Measurements from ENCODE around the gene CEBPG.

The CEBPG gene

DNA sequence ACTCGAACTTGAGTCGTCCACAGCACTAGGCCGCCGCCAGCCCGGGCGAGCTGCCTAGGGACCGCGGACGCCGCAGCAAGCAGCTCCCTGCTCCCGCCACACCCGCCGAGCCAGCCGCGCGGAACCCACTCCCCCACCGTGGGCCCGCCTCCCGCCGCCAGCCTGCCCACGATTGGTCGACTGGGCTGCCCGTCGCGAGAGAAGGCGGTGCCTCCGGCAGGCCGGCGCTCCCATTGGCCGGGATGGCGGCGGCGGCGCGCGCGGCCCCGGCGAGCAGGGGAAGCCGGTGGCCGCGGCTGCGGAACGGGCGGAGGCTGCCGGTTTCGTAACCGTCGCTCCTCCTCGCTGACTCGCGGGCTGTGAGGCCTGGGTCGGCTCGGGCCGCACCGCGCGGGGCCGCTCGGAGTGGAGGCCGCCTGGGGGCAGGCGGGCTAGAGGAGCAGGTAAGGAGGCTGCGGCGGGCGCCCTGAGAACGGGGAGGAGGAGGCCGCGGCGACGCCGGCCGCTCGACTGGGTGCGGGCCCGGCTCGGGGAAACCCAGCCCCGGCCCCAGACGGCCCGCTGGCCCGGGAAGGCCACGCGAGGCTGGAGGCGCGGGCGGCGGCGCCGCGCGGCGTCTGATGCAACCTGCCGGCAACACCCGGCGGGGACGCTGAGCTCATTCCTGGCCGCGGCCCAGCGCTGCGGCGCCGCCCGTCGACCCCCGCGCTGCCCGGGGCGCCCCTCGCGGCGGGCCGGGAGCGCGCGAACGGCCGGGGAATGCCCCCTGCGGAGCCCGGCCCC is at the start of gene CEBPG:
TSS of gene CEBPG (plus strand) at position 257 of the 783 bp plus-strand sequence. CDS start 5,531 bp downstream, outside the sequence.
- peak; percentile 98 for DNase-seq

GRCh38 chr19:33324628-33325027 is 48.9 kb upstream of the CEBPG start:
- no peak for DNase-seq

GRCh38 chr19:33325920-33326319 is 47.6 kb upstream of the CEBPG start:
- peak; percentile 21 for DNase-seq

DNA sequence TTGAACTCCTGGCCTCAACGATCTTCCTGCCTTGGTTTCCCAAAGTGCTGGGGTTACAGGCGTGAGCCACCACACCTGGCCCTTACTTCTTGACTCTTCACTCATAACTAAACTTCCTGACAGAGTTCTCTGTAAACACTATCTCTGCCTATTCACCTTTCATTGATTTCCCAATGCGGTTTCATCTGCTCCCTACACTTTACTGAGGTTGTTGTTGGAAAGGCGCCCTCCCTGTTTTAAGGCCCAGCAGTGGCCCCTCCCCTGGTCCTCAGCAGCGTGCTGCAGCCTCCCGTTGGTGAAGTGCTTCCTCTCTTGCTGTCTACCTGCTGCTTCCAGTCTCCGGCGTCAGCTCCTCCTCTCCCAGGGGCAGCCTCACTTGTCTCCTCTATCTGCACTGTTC is 44.4 kb upstream of the CEBPG start:
- no peak for DNase-seq

- no peak for DNase-seq
These were observed 43.8 kb upstream of the CEBPG start for GRCh38 chr19:33329736-33330135.

- DNase-seq = no peak
These were observed 41.3 kb upstream of the CEBPG start for GRCh38 chr19:33332248-33332647.

GRCh38 chr19:33333151-33333550 is 40.4 kb upstream of the CEBPG start:
- DNase-seq = no peak

DNA sequence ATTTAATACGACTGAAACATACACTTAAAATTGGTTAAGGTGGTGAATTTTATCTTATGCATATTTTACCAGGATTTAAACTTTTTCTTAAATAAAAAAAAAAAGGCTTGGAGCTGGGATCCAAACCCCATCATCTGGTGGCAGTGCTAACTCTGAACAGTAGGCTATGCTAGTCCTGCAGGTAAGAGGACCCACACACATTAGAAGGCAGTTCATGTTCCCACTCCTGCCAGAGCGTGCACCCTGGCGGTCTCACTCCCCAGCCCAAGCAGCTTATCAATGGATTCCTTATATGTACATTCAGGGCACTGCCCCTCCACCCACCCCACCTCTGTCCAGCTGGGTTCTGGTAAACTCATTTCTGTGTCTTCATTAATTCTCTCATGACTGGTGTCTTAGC is 39.9 kb upstream of the CEBPG start:
- DNase-seq = no peak

DNA sequence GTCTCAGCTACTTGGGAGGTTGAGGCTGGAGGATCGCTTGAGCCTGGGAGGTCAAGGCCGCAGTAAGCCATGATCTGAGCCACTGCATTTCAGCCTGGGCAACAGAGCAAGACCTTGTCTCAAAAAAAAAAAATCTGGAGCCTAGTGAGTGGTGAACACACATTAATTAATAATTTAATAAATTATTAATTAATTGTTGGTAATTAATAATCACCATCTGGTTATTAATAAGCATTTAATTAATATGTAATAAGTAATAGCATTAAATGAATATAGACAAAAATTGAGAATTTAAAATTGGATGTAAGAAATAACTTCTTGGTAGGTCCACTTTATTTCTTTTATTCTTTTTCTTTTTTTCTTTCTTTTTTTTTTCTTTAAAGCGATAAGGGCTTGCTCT is 39.2 kb upstream of the CEBPG start:
- DNase-seq = no peak

DNA sequence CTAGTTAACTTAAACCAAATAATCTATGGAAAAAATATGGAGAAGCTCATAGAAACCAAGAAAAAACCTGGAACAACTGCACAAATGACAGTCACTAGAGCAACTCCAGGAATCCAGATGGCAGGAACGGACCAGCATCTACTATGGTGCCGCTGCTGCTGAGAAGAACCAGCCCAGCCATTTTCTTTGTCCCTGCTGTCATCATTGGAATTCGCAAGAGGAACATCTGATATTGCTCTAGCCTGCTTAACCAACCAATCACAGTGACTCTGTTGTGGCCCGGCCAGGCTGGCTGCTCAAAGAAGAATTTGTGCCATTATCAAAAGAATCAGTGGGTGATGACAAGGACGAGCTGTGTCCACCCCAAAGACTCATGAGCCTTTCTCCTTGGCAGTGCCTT is 38.1 kb upstream of the CEBPG start:
- no peak for DNase-seq

DNA sequence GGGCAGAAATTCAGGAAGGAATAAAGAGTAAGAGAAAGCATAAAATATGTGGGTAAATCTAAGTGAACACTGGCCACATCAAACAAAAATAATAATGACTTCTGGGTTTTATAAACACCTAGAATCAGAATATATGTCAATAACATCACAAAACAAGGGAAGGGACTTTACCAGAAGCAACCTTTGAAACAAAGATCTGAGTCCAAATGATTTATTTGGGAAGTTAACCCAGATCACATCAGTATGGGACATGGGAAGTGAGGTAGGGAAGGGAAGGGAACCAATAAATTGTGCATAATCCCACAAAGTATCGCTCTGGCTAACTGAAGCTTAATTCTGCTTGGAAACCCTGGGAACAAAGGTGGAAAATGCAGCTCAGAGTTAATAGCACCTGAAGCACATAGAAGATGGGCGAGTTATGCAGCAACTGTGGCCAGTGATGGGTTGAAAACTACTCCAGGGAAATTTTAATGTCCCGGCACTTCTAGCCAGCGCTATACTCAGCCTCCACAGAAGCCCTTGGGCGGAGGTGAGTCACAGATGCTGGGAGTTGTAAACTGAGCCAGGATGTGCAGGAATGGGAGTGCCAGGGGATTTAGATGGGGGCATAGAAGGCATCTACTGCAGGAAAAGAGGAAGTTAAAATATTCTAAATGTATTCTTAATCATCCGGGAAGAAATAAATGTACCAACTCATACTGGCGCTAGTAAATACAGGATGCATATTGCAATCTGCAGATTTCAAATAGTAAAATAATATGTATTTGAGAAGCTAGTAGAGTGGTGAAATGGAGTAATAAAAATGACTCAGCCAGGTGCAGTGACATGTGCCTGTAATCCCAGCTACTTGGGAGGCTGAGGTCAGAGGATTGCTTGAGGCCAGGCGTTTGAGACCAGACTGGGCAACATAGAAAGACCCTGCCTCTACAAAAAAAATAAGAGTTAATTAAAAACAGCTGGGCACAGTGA is 34.2 kb upstream of the CEBPG start:
- DNase-seq = no peak

DNA sequence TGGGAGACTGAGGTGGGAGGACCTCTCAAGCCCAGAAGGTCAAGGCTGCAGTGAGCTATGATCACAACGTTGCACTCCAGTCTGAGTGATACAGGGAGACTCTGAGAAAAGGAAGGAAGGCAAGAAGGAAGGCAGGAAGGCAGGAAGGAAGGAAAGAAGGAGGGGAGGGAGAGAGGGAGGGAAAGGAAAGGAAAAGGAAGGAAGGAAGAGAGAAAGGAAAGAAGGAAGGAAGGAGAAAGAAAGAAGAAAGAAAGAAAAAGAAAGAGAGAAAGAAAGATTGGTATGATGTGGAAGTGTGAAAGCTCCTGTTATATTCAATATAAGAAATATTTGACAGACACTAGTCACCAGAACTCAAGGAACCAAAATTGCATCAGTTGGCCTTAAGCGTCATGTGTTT is 32.5 kb upstream of the CEBPG start:
- no peak for DNase-seq

DNA sequence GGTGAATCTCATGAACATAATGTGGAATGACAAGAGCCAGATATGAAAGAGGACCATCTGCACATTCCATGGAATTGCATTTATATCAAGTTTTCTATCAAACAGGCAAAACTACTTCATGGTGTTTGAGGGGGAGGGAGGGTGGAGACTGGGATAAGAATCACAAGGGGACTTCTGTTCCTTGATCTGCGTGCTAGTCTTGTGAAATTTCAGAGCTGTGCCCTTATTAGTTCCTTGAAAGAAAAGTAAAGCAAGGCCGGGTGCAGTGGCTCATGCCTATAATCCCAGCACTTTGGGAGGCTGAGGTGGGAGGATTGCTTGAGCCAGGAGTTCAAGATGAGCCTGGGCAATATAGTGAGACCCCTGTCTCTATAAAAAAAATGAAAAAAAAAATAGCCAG is 30.2 kb upstream of the CEBPG start:
- DNase-seq = no peak

DNA sequence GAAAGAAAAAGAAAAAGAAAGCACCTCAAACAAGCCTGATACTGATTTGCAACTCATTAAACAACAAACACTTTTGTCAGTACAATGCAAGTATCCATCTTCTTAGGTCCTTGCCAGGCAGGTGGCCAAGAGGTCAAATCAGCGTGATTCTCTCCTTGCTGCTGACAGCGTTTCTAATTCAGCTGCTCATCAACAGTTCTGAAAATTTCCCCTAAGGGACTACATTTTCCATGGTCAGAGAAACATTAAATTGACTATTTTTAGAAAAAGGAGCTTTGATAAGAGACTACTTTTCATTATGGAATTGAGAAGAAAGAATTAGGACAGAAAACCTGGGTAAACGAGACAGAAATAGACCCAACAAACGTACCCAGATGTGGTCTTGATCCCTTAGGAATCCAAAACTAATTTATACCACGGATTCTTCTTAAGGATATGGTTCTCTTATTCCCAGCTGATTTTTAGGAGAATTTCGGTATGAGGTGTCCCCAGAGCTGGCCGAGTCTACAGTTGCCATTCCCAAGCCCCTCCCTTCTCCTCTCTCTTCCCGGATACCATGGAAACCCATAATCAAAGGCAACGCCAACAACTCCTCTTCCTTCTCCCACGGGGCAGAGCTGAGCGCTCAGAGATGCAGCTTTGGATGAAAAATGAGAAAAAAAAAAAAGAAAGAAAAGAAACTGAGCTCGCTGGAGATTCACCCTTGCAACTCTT is 29.5 kb upstream of the CEBPG start:
- peak; percentile 34 for DNase-seq

DNA sequence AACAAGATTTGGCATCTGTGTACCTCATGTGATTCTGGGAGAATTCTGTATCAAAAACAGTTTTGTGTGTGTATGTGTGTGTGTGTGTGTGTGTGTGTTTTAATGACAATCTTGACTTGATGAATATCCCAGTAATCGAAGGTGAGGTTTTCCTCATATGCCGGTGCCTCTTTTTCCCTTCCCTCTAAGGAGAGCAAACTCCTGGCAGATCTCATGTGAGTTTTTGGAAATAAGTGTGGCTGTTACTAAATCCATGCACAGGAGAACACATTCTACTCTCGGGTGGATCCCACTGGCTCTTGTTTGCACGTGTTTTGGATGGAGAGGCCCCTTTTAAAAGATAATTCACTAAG is 29.0 kb upstream of the CEBPG start:
- DNase-seq = no peak

DNA sequence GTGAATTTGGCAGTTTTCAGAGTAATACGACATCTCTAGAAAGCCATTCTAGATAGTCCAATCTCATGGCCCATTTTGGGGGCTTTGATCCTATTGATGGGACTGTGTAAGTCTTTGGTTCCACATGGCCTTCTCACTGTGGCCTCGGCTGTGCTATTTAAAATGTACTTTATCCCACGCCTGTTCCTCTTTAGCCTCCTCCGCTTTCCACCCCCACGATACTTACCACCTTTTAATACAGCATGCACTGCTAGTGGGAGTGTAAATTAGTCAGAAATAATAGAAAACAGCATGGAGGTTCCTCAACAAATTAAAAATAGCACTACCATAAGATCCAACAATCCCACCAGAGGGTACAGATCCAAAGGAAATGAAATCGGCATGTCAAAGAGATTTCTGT is 28.3 kb upstream of the CEBPG start:
- DNase-seq = no peak

GRCh38 chr19:33346665-33347064 is 26.8 kb upstream of the CEBPG start:
- DNase-seq = no peak

- no peak for DNase-seq
These were observed 26.2 kb upstream of the CEBPG start for GRCh38 chr19:33347300-33347699.

DNA sequence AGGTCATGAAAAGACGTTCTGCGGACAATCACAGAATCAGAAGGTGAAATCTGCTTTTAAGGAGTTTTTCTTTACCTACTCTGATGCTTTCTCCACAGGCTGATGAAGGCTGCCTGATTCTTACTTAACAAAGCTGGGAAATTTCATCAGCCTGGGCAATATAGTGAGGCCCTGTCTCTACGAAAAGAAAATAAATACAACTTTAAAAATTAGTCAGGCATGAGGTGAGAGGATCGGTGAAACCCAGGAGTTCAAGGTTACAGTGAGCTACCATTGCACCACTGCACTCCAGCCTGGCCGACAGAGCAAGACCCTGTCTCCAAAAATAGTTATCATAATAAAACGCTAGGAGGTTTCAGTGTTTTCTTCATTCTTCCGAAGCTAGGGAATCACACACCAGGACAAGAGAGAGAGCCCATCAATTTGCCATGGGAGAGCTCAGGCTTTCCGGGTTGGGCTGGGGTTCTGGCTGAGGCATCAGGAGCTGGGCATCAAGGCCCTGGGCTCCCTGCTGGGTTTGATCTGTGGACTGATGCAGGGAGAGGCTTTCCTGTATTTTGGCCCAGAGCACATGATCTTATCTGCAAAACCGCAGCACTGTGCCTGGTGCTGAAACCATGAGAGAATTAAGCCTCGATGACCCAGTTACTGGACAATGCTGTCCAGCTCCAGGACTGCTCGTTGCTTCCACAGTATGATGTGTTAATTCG is 25.1 kb upstream of the CEBPG start:
- no peak for DNase-seq

DNA sequence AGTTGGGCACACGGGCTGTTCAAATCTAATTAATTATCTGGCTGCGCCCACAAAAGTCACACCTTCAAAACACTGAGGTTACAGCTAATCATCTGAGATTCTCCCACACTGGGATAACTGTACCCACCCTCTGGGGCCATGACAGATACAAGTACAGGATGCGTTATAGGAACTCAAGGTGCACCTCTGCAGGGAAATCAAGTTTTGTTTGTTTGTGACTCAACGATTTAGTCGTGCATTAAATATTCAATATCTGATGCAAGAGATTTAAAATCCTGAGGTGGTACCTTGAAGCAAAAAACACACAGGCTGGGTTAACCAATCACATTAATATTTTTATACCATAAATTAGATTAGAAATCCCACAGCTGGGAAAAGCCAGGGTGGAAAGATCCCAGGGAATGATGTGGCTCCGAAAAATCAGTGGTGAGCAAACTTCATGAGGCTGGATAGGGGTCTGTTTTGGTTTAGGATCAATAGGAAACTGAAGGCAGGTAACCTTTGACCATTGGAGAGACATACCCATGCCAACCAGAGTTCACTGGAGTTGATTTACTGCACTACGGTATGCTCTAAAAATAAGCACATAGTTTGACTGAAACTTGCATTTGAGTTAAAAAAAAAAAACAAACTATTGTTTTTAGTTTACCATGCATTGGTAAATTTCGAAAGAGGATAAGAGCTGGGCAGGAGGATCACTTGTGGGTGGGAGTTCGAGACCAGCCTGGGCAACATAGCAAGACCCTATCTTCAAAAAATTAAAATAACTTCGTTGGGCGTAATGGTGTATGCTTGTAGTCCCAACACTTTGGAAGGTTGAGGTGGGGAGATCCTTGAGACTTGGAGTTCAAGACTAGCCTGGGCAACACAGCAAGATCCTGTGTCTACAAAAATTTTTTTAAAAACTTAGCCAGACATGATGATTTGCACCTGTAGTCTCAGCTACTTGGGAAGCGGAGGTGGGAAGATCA is 23.9 kb upstream of the CEBPG start:
- DNase-seq = no peak

GRCh38 chr19:33350538-33351309 is 22.8 kb upstream of the CEBPG start:
- DNase-seq = no peak

Measured in DMS53 (cell line).